B cell (primary cell): Measurements from ENCODE around the gene IER2.

ENCODE experiments used
- CTCF ChIP-seq: fragments of 200-600 bp; IDR thresholded peaks from one replicate; pipeline ENCODE4 v1.8.0; 2022; ENCODE audit warnings: antibody characterized with exemption, mild to moderate bottlenecking
- EZH2 ChIP-seq: IDR thresholded peaks from 2 replicates; pipeline ENCODE4 v1.6.1; 2012; ENCODE audit warnings: borderline replicate concordance, low read depth, mild to moderate bottlenecking, moderate library complexity, low read length; ENCODE audit not compliant: insufficient read depth, poor library complexity, severe bottlenecking

- TF ChIP-seq CTCF (no peak), EZH2 (no peak)
These were observed 22.3 kb downstream of the IER2 start for GRCh38 chr19:13172346-13173138.
